ENCODE measurements around the gene APOBEC3G.
"Not testable (repeated sequence)": the region's sequence is repeated elsewhere in the genome, so short reads cannot be mapped to it uniquely, and the experiment has no call there.

- not testable (repeated sequence) for TF ChIP-seq POLR2A, CTCF (IDR thresholded peaks at IDR 0.05)
These were observed 25.1 kb upstream of the APOBEC3G start for GRCh38 chr22:39051844-39052495.

Measured in tibial nerve (tissue), 3 donors.